ENCODE measurements around the gene SNX1. TPM values are rescaled to one million over a fixed set of nuclear protein-coding genes. Genes with fewer than 3 reads are reported as not detected.

SNX1 gene
- total and polyA plus RNA-seq, 2 of the 8 experiments (the other 6 are each of a cell fraction or from before 2014, with no cell fraction given), result 27.9 to 59.8 TPM

DNA sequence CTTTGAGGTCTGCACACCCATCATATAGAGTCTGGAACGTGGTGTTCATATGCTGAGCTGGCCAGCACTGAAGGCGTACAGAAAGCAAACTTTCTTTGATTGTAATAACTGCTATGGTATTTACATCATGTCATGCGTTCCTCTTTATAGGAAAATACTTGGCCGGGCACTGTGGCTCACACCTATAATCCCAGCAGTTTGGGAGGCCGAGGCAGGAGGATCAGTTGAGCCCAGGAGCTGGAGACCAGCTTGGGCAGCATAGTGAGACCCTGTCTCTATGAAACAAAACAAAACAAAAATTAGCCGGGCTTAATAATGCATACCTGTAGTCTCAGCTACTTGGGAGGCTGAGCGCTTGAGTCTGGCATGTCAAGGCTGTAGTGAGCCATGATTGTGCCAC lies 52.4 kb downstream of the SNX1 start (continued):
- TF ChIP-seq, protein P1, sequence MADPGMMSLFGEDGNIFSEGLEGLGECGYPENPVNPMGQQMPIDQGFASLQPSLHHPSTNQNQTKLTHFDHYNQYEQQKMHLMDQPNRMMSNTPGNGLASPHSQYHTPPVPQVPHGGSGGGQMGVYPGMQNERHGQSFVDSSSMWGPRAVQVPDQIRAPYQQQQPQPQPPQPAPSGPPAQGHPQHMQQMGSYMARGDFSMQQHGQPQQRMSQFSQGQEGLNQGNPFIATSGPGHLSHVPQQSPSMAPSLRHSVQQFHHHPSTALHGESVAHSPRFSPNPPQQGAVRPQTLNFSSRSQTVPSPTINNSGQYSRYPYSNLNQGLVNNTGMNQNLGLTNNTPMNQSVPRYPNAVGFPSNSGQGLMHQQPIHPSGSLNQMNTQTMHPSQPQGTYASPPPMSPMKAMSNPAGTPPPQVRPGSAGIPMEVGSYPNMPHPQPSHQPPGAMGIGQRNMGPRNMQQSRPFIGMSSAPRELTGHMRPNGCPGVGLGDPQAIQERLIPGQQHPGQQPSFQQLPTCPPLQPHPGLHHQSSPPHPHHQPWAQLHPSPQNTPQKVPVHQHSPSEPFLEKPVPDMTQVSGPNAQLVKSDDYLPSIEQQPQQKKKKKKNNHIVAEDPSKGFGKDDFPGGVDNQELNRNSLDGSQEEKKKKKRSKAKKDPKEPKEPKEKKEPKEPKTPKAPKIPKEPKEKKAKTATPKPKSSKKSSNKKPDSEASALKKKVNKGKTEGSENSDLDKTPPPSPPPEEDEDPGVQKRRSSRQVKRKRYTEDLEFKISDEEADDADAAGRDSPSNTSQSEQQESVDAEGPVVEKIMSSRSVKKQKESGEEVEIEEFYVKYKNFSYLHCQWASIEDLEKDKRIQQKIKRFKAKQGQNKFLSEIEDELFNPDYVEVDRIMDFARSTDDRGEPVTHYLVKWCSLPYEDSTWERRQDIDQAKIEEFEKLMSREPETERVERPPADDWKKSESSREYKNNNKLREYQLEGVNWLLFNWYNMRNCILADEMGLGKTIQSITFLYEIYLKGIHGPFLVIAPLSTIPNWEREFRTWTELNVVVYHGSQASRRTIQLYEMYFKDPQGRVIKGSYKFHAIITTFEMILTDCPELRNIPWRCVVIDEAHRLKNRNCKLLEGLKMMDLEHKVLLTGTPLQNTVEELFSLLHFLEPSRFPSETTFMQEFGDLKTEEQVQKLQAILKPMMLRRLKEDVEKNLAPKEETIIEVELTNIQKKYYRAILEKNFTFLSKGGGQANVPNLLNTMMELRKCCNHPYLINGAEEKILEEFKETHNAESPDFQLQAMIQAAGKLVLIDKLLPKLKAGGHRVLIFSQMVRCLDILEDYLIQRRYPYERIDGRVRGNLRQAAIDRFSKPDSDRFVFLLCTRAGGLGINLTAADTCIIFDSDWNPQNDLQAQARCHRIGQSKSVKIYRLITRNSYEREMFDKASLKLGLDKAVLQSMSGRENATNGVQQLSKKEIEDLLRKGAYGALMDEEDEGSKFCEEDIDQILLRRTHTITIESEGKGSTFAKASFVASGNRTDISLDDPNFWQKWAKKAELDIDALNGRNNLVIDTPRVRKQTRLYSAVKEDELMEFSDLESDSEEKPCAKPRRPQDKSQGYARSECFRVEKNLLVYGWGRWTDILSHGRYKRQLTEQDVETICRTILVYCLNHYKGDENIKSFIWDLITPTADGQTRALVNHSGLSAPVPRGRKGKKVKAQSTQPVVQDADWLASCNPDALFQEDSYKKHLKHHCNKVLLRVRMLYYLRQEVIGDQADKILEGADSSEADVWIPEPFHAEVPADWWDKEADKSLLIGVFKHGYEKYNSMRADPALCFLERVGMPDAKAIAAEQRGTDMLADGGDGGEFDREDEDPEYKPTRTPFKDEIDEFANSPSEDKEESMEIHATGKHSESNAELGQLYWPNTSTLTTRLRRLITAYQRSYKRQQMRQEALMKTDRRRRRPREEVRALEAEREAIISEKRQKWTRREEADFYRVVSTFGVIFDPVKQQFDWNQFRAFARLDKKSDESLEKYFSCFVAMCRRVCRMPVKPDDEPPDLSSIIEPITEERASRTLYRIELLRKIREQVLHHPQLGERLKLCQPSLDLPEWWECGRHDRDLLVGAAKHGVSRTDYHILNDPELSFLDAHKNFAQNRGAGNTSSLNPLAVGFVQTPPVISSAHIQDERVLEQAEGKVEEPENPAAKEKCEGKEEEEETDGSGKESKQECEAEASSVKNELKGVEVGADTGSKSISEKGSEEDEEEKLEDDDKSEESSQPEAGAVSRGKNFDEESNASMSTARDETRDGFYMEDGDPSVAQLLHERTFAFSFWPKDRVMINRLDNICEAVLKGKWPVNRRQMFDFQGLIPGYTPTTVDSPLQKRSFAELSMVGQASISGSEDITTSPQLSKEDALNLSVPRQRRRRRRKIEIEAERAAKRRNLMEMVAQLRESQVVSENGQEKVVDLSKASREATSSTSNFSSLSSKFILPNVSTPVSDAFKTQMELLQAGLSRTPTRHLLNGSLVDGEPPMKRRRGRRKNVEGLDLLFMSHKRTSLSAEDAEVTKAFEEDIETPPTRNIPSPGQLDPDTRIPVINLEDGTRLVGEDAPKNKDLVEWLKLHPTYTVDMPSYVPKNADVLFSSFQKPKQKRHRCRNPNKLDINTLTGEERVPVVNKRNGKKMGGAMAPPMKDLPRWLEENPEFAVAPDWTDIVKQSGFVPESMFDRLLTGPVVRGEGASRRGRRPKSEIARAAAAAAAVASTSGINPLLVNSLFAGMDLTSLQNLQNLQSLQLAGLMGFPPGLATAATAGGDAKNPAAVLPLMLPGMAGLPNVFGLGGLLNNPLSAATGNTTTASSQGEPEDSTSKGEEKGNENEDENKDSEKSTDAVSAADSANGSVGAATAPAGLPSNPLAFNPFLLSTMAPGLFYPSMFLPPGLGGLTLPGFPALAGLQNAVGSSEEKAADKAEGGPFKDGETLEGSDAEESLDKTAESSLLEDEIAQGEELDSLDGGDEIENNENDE (IDR thresholded peaks at IDR 0.05; ENCODE audit: insufficient replicate concordance, low read length), result no peak
- no peak for TF ChIP-seq JUN (IDR thresholded peaks at IDR 0.05; ENCODE audit: low read depth, low read length)
- no peak for TF ChIP-seq USF2 (IDR thresholded peaks at IDR 0.05; ENCODE audit: low read length)
- no peak for TF ChIP-seq ATF3 (IDR thresholded peaks at IDR 0.05; ENCODE audit: insufficient read depth, low read depth, low read length)

All from H1 (cell line).